ENCODE measurements around the gene MGME1.
A peak's percentile ranks its signal among the peaks of the same experiment; 100 is the strongest.

Gene MGME1

GRCh38 chr20:17960927-17961586 is 7.8 kb upstream of the MGME1 start:
- no peak for TF ChIP-seq POLR2AphosphoS5 (IDR thresholded peaks at IDR 0.05; ENCODE audit: low read depth, low read length)
- TF ChIP-seq SIN3A (IDR thresholded peaks at IDR 0.05; ENCODE audit: borderline replicate concordance, insufficient read depth, low read length) = no peak
- TF ChIP-seq, protein P1, sequence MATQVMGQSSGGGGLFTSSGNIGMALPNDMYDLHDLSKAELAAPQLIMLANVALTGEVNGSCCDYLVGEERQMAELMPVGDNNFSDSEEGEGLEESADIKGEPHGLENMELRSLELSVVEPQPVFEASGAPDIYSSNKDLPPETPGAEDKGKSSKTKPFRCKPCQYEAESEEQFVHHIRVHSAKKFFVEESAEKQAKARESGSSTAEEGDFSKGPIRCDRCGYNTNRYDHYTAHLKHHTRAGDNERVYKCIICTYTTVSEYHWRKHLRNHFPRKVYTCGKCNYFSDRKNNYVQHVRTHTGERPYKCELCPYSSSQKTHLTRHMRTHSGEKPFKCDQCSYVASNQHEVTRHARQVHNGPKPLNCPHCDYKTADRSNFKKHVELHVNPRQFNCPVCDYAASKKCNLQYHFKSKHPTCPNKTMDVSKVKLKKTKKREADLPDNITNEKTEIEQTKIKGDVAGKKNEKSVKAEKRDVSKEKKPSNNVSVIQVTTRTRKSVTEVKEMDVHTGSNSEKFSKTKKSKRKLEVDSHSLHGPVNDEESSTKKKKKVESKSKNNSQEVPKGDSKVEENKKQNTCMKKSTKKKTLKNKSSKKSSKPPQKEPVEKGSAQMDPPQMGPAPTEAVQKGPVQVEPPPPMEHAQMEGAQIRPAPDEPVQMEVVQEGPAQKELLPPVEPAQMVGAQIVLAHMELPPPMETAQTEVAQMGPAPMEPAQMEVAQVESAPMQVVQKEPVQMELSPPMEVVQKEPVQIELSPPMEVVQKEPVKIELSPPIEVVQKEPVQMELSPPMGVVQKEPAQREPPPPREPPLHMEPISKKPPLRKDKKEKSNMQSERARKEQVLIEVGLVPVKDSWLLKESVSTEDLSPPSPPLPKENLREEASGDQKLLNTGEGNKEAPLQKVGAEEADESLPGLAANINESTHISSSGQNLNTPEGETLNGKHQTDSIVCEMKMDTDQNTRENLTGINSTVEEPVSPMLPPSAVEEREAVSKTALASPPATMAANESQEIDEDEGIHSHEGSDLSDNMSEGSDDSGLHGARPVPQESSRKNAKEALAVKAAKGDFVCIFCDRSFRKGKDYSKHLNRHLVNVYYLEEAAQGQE (IDR thresholded peaks at IDR 0.05; ENCODE audit: insufficient read depth in 1 of 2, low read depth in 2 of 2, low read length in 2 of 2) = no peak
- TF ChIP-seq TAF1 (IDR thresholded peaks at IDR 0.05; ENCODE audit: borderline replicate concordance, insufficient read depth, low read length) = no peak
- TF ChIP-seq FOXP2 (optimal IDR thresholded peaks at IDR 0.05; ENCODE audit: borderline replicate concordance, extremely low read depth, extremely low read length, insufficient read depth) = no peak

GRCh38 chr20:17961587-17961940 is 7.3 kb upstream of the MGME1 start:
- TF ChIP-seq FOXP2 (optimal IDR thresholded peaks at IDR 0.05; ENCODE audit: borderline replicate concordance, extremely low read depth, extremely low read length, insufficient read depth) = no peak
- TF ChIP-seq, protein P1 (IDR thresholded peaks at IDR 0.05; ENCODE audit: insufficient read depth in 1 of 2, low read depth in 2 of 2, low read length in 2 of 2) = no peak
- no peak for TF ChIP-seq SIN3A (IDR thresholded peaks at IDR 0.05; ENCODE audit: borderline replicate concordance, insufficient read depth, low read length)
- TF ChIP-seq TAF1 (IDR thresholded peaks at IDR 0.05; ENCODE audit: borderline replicate concordance, insufficient read depth, low read length) = no peak
- no peak for TF ChIP-seq POLR2AphosphoS5 (IDR thresholded peaks at IDR 0.05; ENCODE audit: low read depth, low read length)

DNA sequence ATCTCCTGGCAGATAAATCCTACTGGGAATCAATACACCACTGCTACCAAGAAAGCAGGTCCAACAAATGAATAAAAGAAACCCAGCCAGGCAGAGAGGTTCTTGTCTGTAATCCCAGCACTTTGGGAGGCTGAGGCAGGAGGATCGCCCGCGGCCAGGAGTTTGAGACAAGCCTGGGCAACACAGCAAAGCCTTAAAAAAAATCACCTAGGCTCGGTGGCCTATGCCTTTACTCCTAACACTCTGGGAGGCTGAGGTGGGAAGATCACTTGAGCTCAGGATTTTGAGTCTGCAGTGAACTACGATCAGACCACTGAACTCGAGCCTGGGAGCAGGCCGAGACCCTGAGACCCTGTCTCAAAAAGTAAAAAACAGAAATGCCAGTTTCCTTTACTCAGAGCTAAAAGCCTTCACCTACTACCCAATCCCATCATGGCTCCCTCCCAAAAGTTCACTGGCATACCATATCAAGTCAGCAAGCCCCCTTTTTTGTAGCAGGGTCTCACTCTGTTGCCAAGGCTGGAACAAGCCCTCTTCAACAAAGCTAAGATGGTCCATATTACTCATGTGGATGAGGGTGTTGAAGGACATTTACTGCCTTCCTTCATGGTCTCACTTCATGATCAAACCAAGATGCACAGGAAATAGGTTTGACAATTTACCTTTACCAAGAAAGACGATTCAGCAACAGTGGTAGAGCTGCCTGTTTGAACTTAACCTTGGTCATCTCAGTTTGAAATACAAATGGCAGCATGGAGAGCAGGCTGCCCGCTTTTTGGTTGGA is 5.5 kb upstream of the MGME1 start:
- TF ChIP-seq, protein P1 (IDR thresholded peaks at IDR 0.05; ENCODE audit: insufficient read depth in 1 of 2, low read depth in 2 of 2, low read length in 2 of 2) = no peak
- TF ChIP-seq SIN3A (IDR thresholded peaks at IDR 0.05; ENCODE audit: borderline replicate concordance, insufficient read depth, low read length) (no peak), TAF1 (IDR thresholded peaks at IDR 0.05; ENCODE audit: borderline replicate concordance, insufficient read depth, low read length) (no peak), POLR2AphosphoS5 (IDR thresholded peaks at IDR 0.05; ENCODE audit: low read depth, low read length) (no peak), FOXP2 (optimal IDR thresholded peaks at IDR 0.05; ENCODE audit: borderline replicate concordance, extremely low read depth, extremely low read length, insufficient read depth) (no peak)

- TF ChIP-seq, protein P1 (IDR thresholded peaks at IDR 0.05; ENCODE audit: insufficient read depth in 1 of 2, low read depth in 2 of 2, low read length in 2 of 2) = no peak
- TF ChIP-seq FOXP2 (optimal IDR thresholded peaks at IDR 0.05; ENCODE audit: borderline replicate concordance, extremely low read depth, extremely low read length, insufficient read depth) (no peak), TAF1 (IDR thresholded peaks at IDR 0.05; ENCODE audit: borderline replicate concordance, insufficient read depth, low read length) (no peak), SIN3A (IDR thresholded peaks at IDR 0.05; ENCODE audit: borderline replicate concordance, insufficient read depth, low read length) (no peak), POLR2AphosphoS5 (IDR thresholded peaks at IDR 0.05; ENCODE audit: low read depth, low read length) (peak; percentile 24; the same call in 1 of the 2 replicates)
Observed at GRCh38 chr20:17964073-17964472, 4.7 kb upstream of the MGME1 start.

Measured in PFSK-1 (cell line).